GM21423 (cell line): ENCODE data around the gene CEP164.
A peak's percentile ranks its signal among the peaks of the same experiment; 100 is the strongest.
"Not testable (repeated sequence)": the region's sequence is repeated elsewhere in the genome, so short reads cannot be mapped to it uniquely, and the experiment has no call there.

Experiments
- ATAC-seq: cut with Tn5 transposase; IDR thresholded peaks from one replicate; pipeline ENCODE4 v1.9.1; 2021; ENCODE audit warnings: mild to moderate bottlenecking, moderate library complexity; ENCODE audit not compliant: unreplicated experiment

Gene CEP164

GRCh38 chr11:117437041-117437790 lies 109.6 kb downstream of the CEP164 start:
- ATAC-seq = no peak

GRCh38 chr11:117437791-117438130 lies 110.1 kb downstream of the CEP164 start:
- no peak for ATAC-seq

GRCh38 chr11:117438371-117439000 lies 110.8 kb downstream of the CEP164 start:
- ATAC-seq = no peak

- ATAC-seq = no peak
These were observed 111.6 kb downstream of the CEP164 start for GRCh38 chr11:117439256-117439655.

- ATAC-seq = no peak
These were observed 112.6 kb downstream of the CEP164 start for GRCh38 chr11:117440258-117440657.

GRCh38 chr11:117441146-117441975 lies 113.7 kb downstream of the CEP164 start:
- ATAC-seq = no peak

- ATAC-seq = no peak
These were observed 114.6 kb downstream of the CEP164 start for GRCh38 chr11:117442049-117442868.

- ATAC-seq = no peak
These were observed 115.2 kb downstream of the CEP164 start for GRCh38 chr11:117442869-117443239.

GRCh38 chr11:117443266-117444186 lies 115.9 kb downstream of the CEP164 start:
- no peak for ATAC-seq

GRCh38 chr11:117444256-117444655 lies 116.6 kb downstream of the CEP164 start:
- no peak for ATAC-seq

- ATAC-seq = no peak
These were observed 117.3 kb downstream of the CEP164 start for GRCh38 chr11:117444711-117445658.

- ATAC-seq = no peak
These were observed 121.5 kb downstream of the CEP164 start for GRCh38 chr11:117449111-117449693.

GRCh38 chr11:117453886-117454563 lies 126.4 kb downstream of the CEP164 start:
- ATAC-seq = no peak

- no peak for ATAC-seq
These were observed 126.9 kb downstream of the CEP164 start for GRCh38 chr11:117454564-117454917.

- peak; percentile 76 for ATAC-seq
These were observed 128.5 kb downstream of the CEP164 start for GRCh38 chr11:117456027-117456720.

GRCh38 chr11:117456721-117457029 lies 129.0 kb downstream of the CEP164 start:
- ATAC-seq = not testable (repeated sequence)

- ATAC-seq = no peak
These were observed 129.6 kb downstream of the CEP164 start for GRCh38 chr11:117457031-117457785.
